GM12878 (cell line): ENCODE data around the gene EFCAB10. TPM values are rescaled to one million over a fixed set of nuclear protein-coding genes. Genes with fewer than 3 reads are reported as not detected.

Experiments
- ATAC-seq: fragments of 200-7000 bp; cut with Tn5 transposase; 3 replicates; pipeline ENCODE4 v1.9.1; 2020; ENCODE audit warnings: mild to moderate bottlenecking, moderate library complexity
- BruUV-seq: library from RNA; stranded (reverse); fragments of 400-500 nt; replicated peaks from 2 replicates; lab custom pipeline; 2021; lab: Mats Ljungman, UMichigan
- CTCF ChIA-PET: fragments of 300-600 bp; sonication (Branson Sonifier 250); formaldehyde crosslinking; extraction: SDS; loops from one replicate; lab custom pipeline; 2021; ENCODE audit warnings: inconsistent platforms; lab: Yijun Ruan, JAX
- POLR2A ChIA-PET: fragments of 350-600 bp; formaldehyde crosslinking; extraction: SDS; loops from one replicate; lab custom pipeline; 2021; ENCODE audit warnings: inconsistent platforms; lab: Charles Lee
- RAD21 ChIA-PET: fragments of 300-600 bp; sonication (Branson Sonifier 250); formaldehyde crosslinking; loops from one replicate; lab custom pipeline; 2023; ENCODE audit warnings: antibody characterized with exemption; ENCODE audit not compliant: unreplicated experiment; lab: Charles Lee
- SMC1A ChIA-PET: fragments of 300-600 bp; sonication (Branson Sonifier 250); formaldehyde crosslinking; loops from one replicate; lab custom pipeline; 2023; ENCODE audit not compliant: unreplicated experiment, uncharacterized antibody; lab: Charles Lee
- DNase-seq: peaks from one replicate; pipeline ENCODE4 v3.0.0-alpha.2; 2011; ENCODE audit warnings: low read depth, low spot score
- FAIRE-seq: peaks from 3 replicates; lab custom pipeline; 2011; peaks lifted over from hg19 to GRCh38; lab: Jason Lieb, UNC
- H2AFZ ChIP-seq: 2 replicates; pipeline ENCODE4 v1.6.0; 2011; ENCODE audit warnings: low read depth, low read length, control low read depth; ENCODE audit not compliant: control insufficient read depth
- H3K27ac ChIP-seq: 2 replicates; pipeline ENCODE4 v1.5.1; 2011; ENCODE audit warnings: control low read depth; ENCODE audit not compliant: control insufficient read depth, insufficient read depth
- H3K27me3 ChIP-seq, 2 experiments: replicated peaks in 1 of 2; 2 replicates each; pipeline versions ENCODE4 v1.6.0 to v1.6.1; 2011; ENCODE audit warnings: low read length in 1 of 2; ENCODE audit not compliant: control insufficient read depth in 2 of 2, insufficient read depth in 2 of 2
- H3K36me3 ChIP-seq, 2 experiments: 2 replicates each; pipeline ENCODE4 v1.5.1; 2011; ENCODE audit warnings: low read length in 1 of 2; ENCODE audit not compliant: control insufficient read depth in 2 of 2, insufficient read depth in 2 of 2
- H3K4me1 ChIP-seq: 2 replicates; pipeline ENCODE4 v1.6.1; 2011; ENCODE audit warnings: mild to moderate bottlenecking, low read length, moderate library complexity, mixed read lengths; ENCODE audit not compliant: control insufficient read depth, insufficient read depth
- H3K4me2 ChIP-seq: 2 replicates; pipeline ENCODE4 v1.6.0; 2011; ENCODE audit warnings: control low read depth; ENCODE audit not compliant: control insufficient read depth, insufficient read depth
- H3K4me3 ChIP-seq: fragments of 200-600 bp; sonication (generic); 2 replicates; pipeline ENCODE4 v1.5.1; 2016
- H3K79me2 ChIP-seq: 2 replicates; pipeline ENCODE4 v1.6.0; 2011; ENCODE audit warnings: low read length; ENCODE audit not compliant: control insufficient read depth, insufficient read depth
- H3K9ac ChIP-seq: 2 replicates; pipeline ENCODE4 v1.8.0; 2011; ENCODE audit warnings: low read length, control low read depth, mixed read lengths; ENCODE audit not compliant: control insufficient read depth, insufficient read depth
- H3K9me3 ChIP-seq: replicated peaks from 3 replicates; pipeline ENCODE4 v1.5.1; 2011; ENCODE audit warnings: mild to moderate bottlenecking, low read length; ENCODE audit not compliant: control insufficient read depth, insufficient read depth
- H4K20me1 ChIP-seq: 2 replicates; pipeline ENCODE4 v1.6.0; 2011; ENCODE audit not compliant: control insufficient read depth, insufficient read depth
- CHD4 ChIP-seq: fragments of 200-600 bp; sonication (generic); IDR thresholded peaks from 2 replicates; pipeline ENCODE4 v1.6.1; 2016; ENCODE audit warnings: mild to moderate bottlenecking
- EZH2 ChIP-seq: IDR thresholded peaks from 2 replicates; pipeline ENCODE4 v1.6.1; 2012; ENCODE audit warnings: low read depth, mild to moderate bottlenecking, control low read depth, inconsistent platforms, low read length, borderline replicate concordance; ENCODE audit not compliant: control insufficient read depth
- GABPA ChIP-seq: IDR thresholded peaks from 2 replicates; pipeline ENCODE4 v1.6.1; 2014; ENCODE audit warnings: antibody characterized with exemption, low read depth, mild to moderate bottlenecking, inconsistent platforms
- GATAD2B ChIP-seq: fragments of 450-650 bp; conservative IDR thresholded peaks from 2 replicates; pipeline ENCODE4 v1.6.1; 2017; ENCODE audit warnings: low read depth, mild to moderate bottlenecking, moderate library complexity
- HDAC2 ChIP-seq: fragments of 200-600 bp; sonication (generic); IDR thresholded peaks from 2 replicates; pipeline ENCODE4 v1.6.1; 2017
- IRF4 ChIP-seq: IDR thresholded peaks from 2 replicates; pipeline ENCODE4 v1.6.1; 2011; ENCODE audit warnings: low read depth, low read length
- KLF5 ChIP-seq: fragments of 450-650 bp; IDR thresholded peaks from 2 replicates; pipeline ENCODE4 v1.6.1; 2014; ENCODE audit warnings: mild to moderate bottlenecking; ENCODE audit not compliant: partially characterized antibody
- NRF1 ChIP-seq: conservative IDR thresholded peaks from 2 replicates; pipeline ENCODE4 v1.6.1; 2011; ENCODE audit warnings: mild to moderate bottlenecking, low read depth, low read length, improper control_type of control experiment
- RCOR1 ChIP-seq: conservative IDR thresholded peaks from 2 replicates; pipeline ENCODE4 v1.6.1; 2012; ENCODE audit warnings: low read depth, low read length, improper control_type of control experiment
- SREBF1 ChIP-seq: IDR thresholded peaks from 2 replicates; pipeline ENCODE4 v1.6.1; 2012; ENCODE audit warnings: mild to moderate bottlenecking, low read length
- TAF1 ChIP-seq: IDR thresholded peaks from 2 replicates; pipeline ENCODE4 v1.6.1; 2011; ENCODE audit warnings: mild to moderate bottlenecking, low read depth, low read length, borderline replicate concordance
- TCF7 ChIP-seq: IDR thresholded peaks from 2 replicates; pipeline ENCODE4 v1.6.1; 2014; ENCODE audit warnings: antibody characterized with exemption, borderline replicate concordance
- ZNF622 ChIP-seq: fragments of 450-650 bp; IDR thresholded peaks from 2 replicates; pipeline ENCODE4 v1.6.1; 2017; ENCODE audit warnings: mild to moderate bottlenecking, inconsistent platforms
- WGBS: methylation state at CpG from one replicate; pipeline ENCODE4 v1.1.6; 2016; ENCODE audit warnings: low lambda C conversion rate; ENCODE audit not compliant: insufficient replicate concordance, insufficient coverage; ENCODE audit errors: missing lambda C conversion rate; 5-methylcytosine and 5-hydroxymethylcytosine counted together
- in situ Hi-C: fragments of 300-500 bp; cut with MboI; formaldehyde crosslinking; loops from 9 replicates; pipeline ENCODE4 v1.14.3; 2018; ENCODE audit warnings: mixed read lengths
- intact Hi-C: fragments of 100-400 bp; cut with micrococcal nuclease; formaldehyde crosslinking; loops from one replicate; pipeline ENCODE4 v1.14.2; 2022; ENCODE audit not compliant: unreplicated experiment
- polyA plus RNA-seq, 11 experiments: library from polyadenylated mRNA; depleted of rRNA in 4 of 11; unstranded in 6 of 11; stranded (reverse) in 5 of 11; fragments of >200 nt; fragmentation: Nextera tagmentation in 4 of 11; fragmentation: Illumina TruSeq in 1 of 11; extraction: Ambion mirVana in 4 of 11; extraction: Trizol in 1 of 11; gene quantifications; 1 replicate in 1 of 11; 2 replicates in 10 of 11; pipeline versions ENCODE4 v1.2.1 to v1.2.3, GENCODE V29; 2011 to 2016; ENCODE audit warnings: inconsistent platforms in 2 of 11, missing spikeins in 2 of 11, low read depth in 1 of 11
- total RNA-seq, 4 experiments: library from RNA; depleted of rRNA in 3 of 4; stranded (reverse); fragments of >200 nt in 3 of 4; fragmentation: Illumina TruSeq in 1 of 4; extraction: Trizol in 1 of 4; gene quantifications; 2 replicates each; pipeline versions ENCODE4 v1.2.1 to v1.2.3, GENCODE V29; 2013 to 2021
- TF ChIP-seq, protein P1 (sequence below): fragments of 450-650 bp; IDR thresholded peaks from 2 replicates; pipeline ENCODE4 v1.6.1; 2017; ENCODE audit warnings: borderline replicate concordance
- TF ChIP-seq, protein P2 (sequence below): fragments of 450-650 bp; formaldehyde crosslinking; IDR thresholded peaks from 2 replicates; pipeline ENCODE4 v1.4.0; 2020; ENCODE audit warnings: mild to moderate bottlenecking, moderate library complexity
- TF ChIP-seq, protein P3 (sequence below): fragments of 450-650 bp; IDR thresholded peaks from 2 replicates; pipeline ENCODE4 v1.6.1; 2017; ENCODE audit warnings: mild to moderate bottlenecking, moderate library complexity

EFCAB10 gene
- total and polyA plus RNA-seq, 10 of the 15 experiments (the other 5 are each of a cell fraction or from before 2014, with no cell fraction given) = 0.38 to 1.0 (median 0.54) TPM; not detected in 6

DNA sequence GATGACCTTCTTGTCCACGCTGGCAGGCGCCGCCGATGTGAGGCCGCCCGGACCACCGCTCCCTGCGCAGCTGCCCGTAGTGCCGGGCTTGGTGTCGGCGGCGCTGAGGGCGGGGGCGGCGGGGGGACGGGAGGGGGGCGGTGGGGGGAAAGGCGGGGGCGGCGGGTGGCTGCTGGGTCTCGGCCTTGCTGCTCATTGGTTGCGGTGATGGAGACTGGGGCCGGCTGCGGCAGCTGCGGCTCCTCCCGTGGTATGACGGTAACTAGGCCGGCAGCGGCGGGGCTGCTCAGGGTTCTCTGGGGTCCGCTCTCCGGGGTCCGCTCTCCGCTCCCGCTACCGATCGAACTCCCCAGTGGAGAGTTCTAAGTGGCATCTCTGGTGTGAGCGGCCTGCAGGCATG lies 1.8 kb upstream of the EFCAB10 start:
- H2AFZ ChIP-seq = no peak overlapping the region
- BruUV-seq = no TSS peak
- no peaks in the 10 kb centered on the region for H3K27me3 ChIP-seq
- ChIA-PET RAD21 (no interaction called here), POLR2A (no interaction called here), CTCF (no interaction called here), SMC1A (no interaction called here)
- no peak overlapping the region for H3K27ac ChIP-seq
- no peaks in the 10 kb centered on the region for H4K20me1 ChIP-seq
- no peaks in the 10 kb centered on the region for H3K36me3 ChIP-seq
- in situ Hi-C loops (no loop called here), intact Hi-C loops (no loop called here)
- no peak overlapping the region for H3K4me2 ChIP-seq
- ATAC-seq (no peak), DNase-seq (no peak), FAIRE-seq (no peak)
- H3K79me2 ChIP-seq = no peaks in the 10 kb centered on the region
- 97% methylated on average over 19 of the region's 39 CpGs for WGBS
- H3K9me3 ChIP-seq = no peaks in the 10 kb centered on the region; the same call in 2 of the 3 replicates
- H3K9ac ChIP-seq = no peak overlapping the region
- H3K4me1 ChIP-seq = no peaks in the 10 kb centered on the region; the same call in 1 of the 2 replicates
- no peak overlapping the region for H3K4me3 ChIP-seq
- TF ChIP-seq RCOR1 = no peak
- no peak for TF ChIP-seq GABPA
- TF ChIP-seq, protein P1, sequence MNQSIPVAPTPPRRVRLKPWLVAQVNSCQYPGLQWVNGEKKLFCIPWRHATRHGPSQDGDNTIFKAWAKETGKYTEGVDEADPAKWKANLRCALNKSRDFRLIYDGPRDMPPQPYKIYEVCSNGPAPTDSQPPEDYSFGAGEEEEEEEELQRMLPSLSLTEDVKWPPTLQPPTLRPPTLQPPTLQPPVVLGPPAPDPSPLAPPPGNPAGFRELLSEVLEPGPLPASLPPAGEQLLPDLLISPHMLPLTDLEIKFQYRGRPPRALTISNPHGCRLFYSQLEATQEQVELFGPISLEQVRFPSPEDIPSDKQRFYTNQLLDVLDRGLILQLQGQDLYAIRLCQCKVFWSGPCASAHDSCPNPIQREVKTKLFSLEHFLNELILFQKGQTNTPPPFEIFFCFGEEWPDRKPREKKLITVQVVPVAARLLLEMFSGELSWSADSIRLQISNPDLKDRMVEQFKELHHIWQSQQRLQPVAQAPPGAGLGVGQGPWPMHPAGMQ = no peak
- no peak for TF ChIP-seq CHD4
- no peak for TF ChIP-seq GATAD2B
- TF ChIP-seq TCF7 = no peak
- no peak for TF ChIP-seq HDAC2
- no peak for TF ChIP-seq IRF4
- no peak for TF ChIP-seq SREBF1
- TF ChIP-seq ZNF622 = no peak
- TF ChIP-seq, protein P2, sequence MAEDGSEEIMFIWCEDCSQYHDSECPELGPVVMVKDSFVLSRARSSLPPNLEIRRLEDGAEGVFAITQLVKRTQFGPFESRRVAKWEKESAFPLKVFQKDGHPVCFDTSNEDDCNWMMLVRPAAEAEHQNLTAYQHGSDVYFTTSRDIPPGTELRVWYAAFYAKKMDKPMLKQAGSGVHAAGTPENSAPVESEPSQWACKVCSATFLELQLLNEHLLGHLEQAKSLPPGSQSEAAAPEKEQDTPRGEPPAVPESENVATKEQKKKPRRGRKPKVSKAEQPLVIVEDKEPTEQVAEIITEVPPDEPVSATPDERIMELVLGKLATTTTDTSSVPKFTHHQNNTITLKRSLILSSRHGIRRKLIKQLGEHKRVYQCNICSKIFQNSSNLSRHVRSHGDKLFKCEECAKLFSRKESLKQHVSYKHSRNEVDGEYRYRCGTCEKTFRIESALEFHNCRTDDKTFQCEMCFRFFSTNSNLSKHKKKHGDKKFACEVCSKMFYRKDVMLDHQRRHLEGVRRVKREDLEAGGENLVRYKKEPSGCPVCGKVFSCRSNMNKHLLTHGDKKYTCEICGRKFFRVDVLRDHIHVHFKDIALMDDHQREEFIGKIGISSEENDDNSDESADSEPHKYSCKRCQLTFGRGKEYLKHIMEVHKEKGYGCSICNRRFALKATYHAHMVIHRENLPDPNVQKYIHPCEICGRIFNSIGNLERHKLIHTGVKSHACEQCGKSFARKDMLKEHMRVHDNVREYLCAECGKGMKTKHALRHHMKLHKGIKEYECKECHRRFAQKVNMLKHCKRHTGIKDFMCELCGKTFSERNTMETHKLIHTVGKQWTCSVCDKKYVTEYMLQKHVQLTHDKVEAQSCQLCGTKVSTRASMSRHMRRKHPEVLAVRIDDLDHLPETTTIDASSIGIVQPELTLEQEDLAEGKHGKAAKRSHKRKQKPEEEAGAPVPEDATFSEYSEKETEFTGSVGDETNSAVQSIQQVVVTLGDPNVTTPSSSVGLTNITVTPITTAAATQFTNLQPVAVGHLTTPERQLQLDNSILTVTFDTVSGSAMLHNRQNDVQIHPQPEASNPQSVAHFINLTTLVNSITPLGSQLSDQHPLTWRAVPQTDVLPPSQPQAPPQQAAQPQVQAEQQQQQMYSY (CRISPR knock-in tag) = no peak
- no peak for TF ChIP-seq NRF1
- TF ChIP-seq KLF5 = no peak
- TF ChIP-seq TAF1 = no peak
- no peak for TF ChIP-seq EZH2
- TF ChIP-seq, protein P3, sequence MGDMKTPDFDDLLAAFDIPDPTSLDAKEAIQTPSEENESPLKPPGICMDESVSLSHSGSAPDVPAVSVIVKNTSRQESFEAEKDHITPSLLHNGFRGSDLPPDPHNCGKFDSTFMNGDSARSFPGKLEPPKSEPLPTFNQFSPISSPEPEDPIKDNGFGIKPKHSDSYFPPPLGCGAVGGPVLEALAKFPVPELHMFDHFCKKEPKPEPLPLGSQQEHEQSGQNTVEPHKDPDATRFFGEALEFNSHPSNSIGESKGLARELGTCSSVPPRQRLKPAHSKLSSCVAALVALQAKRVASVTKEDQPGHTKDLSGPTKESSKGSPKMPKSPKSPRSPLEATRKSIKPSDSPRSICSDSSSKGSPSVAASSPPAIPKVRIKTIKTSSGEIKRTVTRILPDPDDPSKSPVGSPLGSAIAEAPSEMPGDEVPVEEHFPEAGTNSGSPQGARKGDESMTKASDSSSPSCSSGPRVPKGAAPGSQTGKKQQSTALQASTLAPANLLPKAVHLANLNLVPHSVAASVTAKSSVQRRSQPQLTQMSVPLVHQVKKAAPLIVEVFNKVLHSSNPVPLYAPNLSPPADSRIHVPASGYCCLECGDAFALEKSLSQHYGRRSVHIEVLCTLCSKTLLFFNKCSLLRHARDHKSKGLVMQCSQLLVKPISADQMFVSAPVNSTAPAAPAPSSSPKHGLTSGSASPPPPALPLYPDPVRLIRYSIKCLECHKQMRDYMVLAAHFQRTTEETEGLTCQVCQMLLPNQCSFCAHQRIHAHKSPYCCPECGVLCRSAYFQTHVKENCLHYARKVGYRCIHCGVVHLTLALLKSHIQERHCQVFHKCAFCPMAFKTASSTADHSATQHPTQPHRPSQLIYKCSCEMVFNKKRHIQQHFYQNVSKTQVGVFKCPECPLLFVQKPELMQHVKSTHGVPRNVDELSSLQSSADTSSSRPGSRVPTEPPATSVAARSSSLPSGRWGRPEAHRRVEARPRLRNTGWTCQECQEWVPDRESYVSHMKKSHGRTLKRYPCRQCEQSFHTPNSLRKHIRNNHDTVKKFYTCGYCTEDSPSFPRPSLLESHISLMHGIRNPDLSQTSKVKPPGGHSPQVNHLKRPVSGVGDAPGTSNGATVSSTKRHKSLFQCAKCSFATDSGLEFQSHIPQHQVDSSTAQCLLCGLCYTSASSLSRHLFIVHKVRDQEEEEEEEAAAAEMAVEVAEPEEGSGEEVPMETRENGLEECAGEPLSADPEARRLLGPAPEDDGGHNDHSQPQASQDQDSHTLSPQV = no peak
